IMR-90 (cell line): Measurements from ENCODE around the gene OPN4. TPM values are rescaled to one million over a fixed set of nuclear protein-coding genes. Genes with fewer than 3 reads are reported as not detected.

Experiments used
- ATAC-seq: fragments of 200-7000 bp; cut with Tn5 transposase; 2 replicates; pipeline ENCODE4 v1.9.1; 2020; ENCODE audit warnings: low read depth, mild to moderate bottlenecking, moderate library complexity
- BruUV-seq: library from RNA; stranded (reverse); fragments of 400-500 nt; replicated peaks from 2 replicates; lab custom pipeline; 2021; lab: Mats Ljungman, UMichigan
- CTCF ChIA-PET: fragments of 300-600 bp; formaldehyde crosslinking; extraction: SDS; loops from one replicate; lab custom pipeline; 2021; ENCODE audit warnings: antibody characterized with exemption; lab: Yijun Ruan, JAX
- POLR2A ChIA-PET: fragments of 300-600 bp; sonication (Branson Sonifier 250); formaldehyde crosslinking; loops from one replicate; lab custom pipeline; 2022; ENCODE audit warnings: antibody characterized with exemption; ENCODE audit not compliant: unreplicated experiment; lab: Charles Lee
- DNase-seq: peaks from one replicate; pipeline ENCODE4 v3.0.0; 2013
- H2AFZ ChIP-seq: replicated peaks from 2 replicates; pipeline ENCODE3; 2013; ENCODE audit warnings: low read length, mild to moderate bottlenecking; ENCODE audit not compliant: poor library complexity
- H2AK5ac ChIP-seq: 2 replicates; pipeline ENCODE4 v1.6.1; 2013; ENCODE audit warnings: low read depth, low read length, inconsistent platforms
- H2AK9ac ChIP-seq: replicated peaks from 2 replicates; pipeline ENCODE3; 2013; ENCODE audit warnings: mild to moderate bottlenecking, low read depth, low read length, moderate library complexity; ENCODE audit not compliant: poor library complexity
- H2BK120ac ChIP-seq: 2 replicates; pipeline ENCODE4 v1.6.1; 2013; ENCODE audit warnings: low read depth, low read length, inconsistent platforms
- H2BK15ac ChIP-seq: 3 replicates; pipeline ENCODE4 v1.6.1; 2013; ENCODE audit warnings: low read depth, low read length, inconsistent platforms
- H2BK20ac ChIP-seq: 2 replicates; pipeline ENCODE4 v1.6.1; 2013; ENCODE audit warnings: low read depth, mild to moderate bottlenecking, inconsistent platforms, low read length, moderate library complexity
- H2BK5ac ChIP-seq: 2 replicates; pipeline ENCODE4 v1.6.1; 2013; ENCODE audit warnings: mild to moderate bottlenecking, low read depth, low read length, inconsistent platforms; ENCODE audit not compliant: poor library complexity, severe bottlenecking
- H3K14ac ChIP-seq: replicated peaks from 2 replicates; pipeline ENCODE4 v1.6.1; 2013; ENCODE audit warnings: low read depth, low read length, inconsistent platforms
- H3K18ac ChIP-seq: 2 replicates; pipeline ENCODE4 v1.6.1; 2013; ENCODE audit warnings: low read depth, low read length, control low read depth
- H3K23ac ChIP-seq: 2 replicates; pipeline ENCODE4 v1.6.1; 2013; ENCODE audit warnings: low read depth, low read length, inconsistent platforms
- H3K27ac ChIP-seq: 2 replicates; pipeline ENCODE4 v1.5.1; 2013; ENCODE audit warnings: mild to moderate bottlenecking, control low read depth, low read length; ENCODE audit not compliant: insufficient read depth
- H3K27me3 ChIP-seq: 2 replicates; pipeline ENCODE4 v1.6.1; 2013; ENCODE audit warnings: low read length; ENCODE audit not compliant: control insufficient read depth, insufficient read depth
- H3K36me3 ChIP-seq: 2 replicates; pipeline ENCODE4 v1.6.1; 2013; ENCODE audit warnings: low read length, mixed read lengths; ENCODE audit not compliant: control insufficient read depth, insufficient read depth
- H3K4ac ChIP-seq: 2 replicates; pipeline ENCODE4 v1.6.1; 2013; ENCODE audit warnings: low read depth, low read length, inconsistent platforms
- H3K4me1 ChIP-seq: 2 replicates; pipeline ENCODE4 v1.6.1; 2013; ENCODE audit warnings: low read length, mixed read lengths; ENCODE audit not compliant: control insufficient read depth, insufficient read depth
- H3K4me2 ChIP-seq: 2 replicates; pipeline ENCODE4 v1.6.1; 2013; ENCODE audit warnings: low read depth, mild to moderate bottlenecking, control low read depth, low read length, moderate library complexity
- H3K4me3 ChIP-seq: 2 replicates; pipeline ENCODE4 v1.5.1; 2013; ENCODE audit warnings: low read depth, mild to moderate bottlenecking, control low read depth, low read length, moderate library complexity; ENCODE audit not compliant: insufficient read depth
- H3K56ac ChIP-seq: 2 replicates; pipeline ENCODE4 v1.6.1; 2013; ENCODE audit warnings: low read length, inconsistent platforms; ENCODE audit not compliant: insufficient read depth; ENCODE audit errors: extremely low read depth
- H3K79me1 ChIP-seq, 2 experiments: 2 replicates each; pipeline ENCODE4 v1.6.1; 2013; ENCODE audit warnings: low read length in 2 of 2, inconsistent platforms in 1 of 2, low read depth in 1 of 2
- H3K9ac ChIP-seq: 2 replicates; pipeline ENCODE4 v1.6.1; 2013; ENCODE audit warnings: low read depth, low read length, control low read depth
- H3K9me1 ChIP-seq: 2 replicates; pipeline ENCODE4 v1.6.1; 2013; ENCODE audit warnings: low read length, inconsistent platforms; ENCODE audit not compliant: insufficient read depth
- H3K9me3 ChIP-seq: 2 replicates; pipeline ENCODE4 v1.6.1; 2013; ENCODE audit warnings: low read length; ENCODE audit not compliant: control insufficient read depth, insufficient read depth
- H4K20me1 ChIP-seq: 2 replicates; pipeline ENCODE4 v1.6.1; 2013; ENCODE audit warnings: low read length, inconsistent platforms; ENCODE audit not compliant: insufficient read depth
- H4K5ac ChIP-seq: 2 replicates; pipeline ENCODE4 v1.6.1; 2013; ENCODE audit warnings: mild to moderate bottlenecking, low read depth, low read length, control low read depth
- H4K8ac ChIP-seq, 2 experiments: 2 replicates each; pipeline ENCODE4 v1.6.1; 2013; ENCODE audit warnings: low read depth in 2 of 2, low read length in 2 of 2, control low read depth in 1 of 2, inconsistent platforms in 1 of 2
- H4K91ac ChIP-seq: 2 replicates; pipeline ENCODE4 v1.6.1; 2013; ENCODE audit warnings: low read depth, low read length, inconsistent platforms; ENCODE audit not compliant: insufficient read depth
- FOS ChIP-seq: fragments of 150-350 bp; IDR thresholded peaks from 2 replicates; pipeline ENCODE4 v1.6.1; 2016; ENCODE audit warnings: low read depth, low read length
- RFX5 ChIP-seq: IDR thresholded peaks from 2 replicates; pipeline ENCODE4 v1.8.0; 2012; ENCODE audit warnings: low read depth, mild to moderate bottlenecking, low read length, moderate library complexity
- WGBS, 2 experiments: methylation state at CpG; one replicate each; pipeline versions ENCODE4 v1.1.5 to v1.1.7; 2013; ENCODE audit warnings: missing lambda C conversion rate in 2 of 2; ENCODE audit not compliant: insufficient read length in 1 of 2; ENCODE audit errors: extremely low coverage in 2 of 2; 5-methylcytosine and 5-hydroxymethylcytosine counted together
- dilution Hi-C: fragments of 300-500 bp; cut with HindIII; formaldehyde crosslinking; loops from one replicate; pipeline ENCODE4 v1.14.3; 2018; ENCODE audit warnings: low sequenced_read_pairs; ENCODE audit not compliant: unreplicated experiment
- in situ Hi-C: fragments of 300-500 bp; cut with MboI; formaldehyde crosslinking; loops from 3 replicates; pipeline ENCODE4 v1.14.3; 2019; ENCODE audit warnings: low sequenced_read_pairs, inconsistent platforms, mixed read lengths
- intact Hi-C: fragments of 100-400 bp; cut with micrococcal nuclease; formaldehyde crosslinking; loops from 2 replicates; pipeline ENCODE4 v1.10.0; 2022
- polyA plus RNA-seq, 3 experiments: library from polyadenylated mRNA; depleted of rRNA; stranded (reverse); fragments of >200 nt; gene quantifications; 2 replicates each; pipeline ENCODE4 v1.2.3, GENCODE V29; 2012; ENCODE audit warnings: low replicate concordance in 1 of 3
- total RNA-seq: library from RNA; depleted of rRNA; stranded (reverse); fragments of >200 nt; gene quantifications from 2 replicates; pipeline ENCODE4 v1.2.3, GENCODE V29; 2012
- TF ChIP-seq, protein P1 (sequence below): fragments of 150-350 bp; IDR thresholded peaks from 2 replicates; pipeline ENCODE4 v1.6.1; 2017; ENCODE audit warnings: mild to moderate bottlenecking, antibody characterized with exemption, low read length, low read depth

The OPN4 gene
- total and polyA plus RNA-seq, 2 of the 4 experiments (the other 2 are of a cell fraction), result 0.03 TPM; not detected in 1

DNA sequence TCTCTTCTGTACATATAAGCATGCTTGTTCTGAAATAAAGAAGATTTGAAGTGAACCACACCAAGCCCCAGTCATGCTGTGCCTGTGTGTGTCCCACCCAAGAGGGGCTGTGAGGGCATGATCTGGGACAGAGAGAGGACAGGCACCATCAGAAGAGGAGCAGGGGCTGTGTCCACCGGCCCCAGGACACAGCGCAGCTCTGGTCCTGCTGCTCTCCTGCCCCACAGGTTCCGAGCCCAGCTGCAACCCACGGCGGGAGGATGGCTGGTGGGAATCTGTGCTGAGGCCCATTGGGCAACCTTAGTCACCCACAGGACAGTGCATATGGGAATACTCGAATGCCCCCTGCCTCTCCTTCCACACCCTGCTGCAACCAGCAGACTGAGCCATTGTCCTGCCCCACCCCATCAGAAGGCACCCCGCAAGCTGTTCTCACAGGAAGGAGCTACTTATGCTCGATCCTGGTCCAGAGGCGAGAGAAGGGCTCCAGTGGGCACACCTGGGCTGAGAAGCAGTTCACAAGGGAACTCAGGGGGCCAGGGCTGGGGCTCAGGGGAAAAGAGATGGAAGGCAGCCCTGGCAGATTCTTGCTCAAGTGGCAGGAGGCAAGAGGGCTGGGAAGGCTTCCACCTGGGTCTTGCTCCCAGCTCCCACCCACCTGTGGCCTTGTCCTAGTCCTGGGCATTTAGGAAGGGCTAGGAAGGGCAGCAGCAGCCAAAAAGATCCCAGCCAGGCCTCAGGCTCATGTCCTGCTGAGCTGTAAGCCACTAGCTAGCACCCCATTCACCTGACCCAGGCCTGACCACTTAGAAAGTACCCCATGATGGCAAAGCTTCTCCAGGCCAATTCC lies 45.9 kb downstream of the OPN4 start (continued):
- TF ChIP-seq, protein P1, sequence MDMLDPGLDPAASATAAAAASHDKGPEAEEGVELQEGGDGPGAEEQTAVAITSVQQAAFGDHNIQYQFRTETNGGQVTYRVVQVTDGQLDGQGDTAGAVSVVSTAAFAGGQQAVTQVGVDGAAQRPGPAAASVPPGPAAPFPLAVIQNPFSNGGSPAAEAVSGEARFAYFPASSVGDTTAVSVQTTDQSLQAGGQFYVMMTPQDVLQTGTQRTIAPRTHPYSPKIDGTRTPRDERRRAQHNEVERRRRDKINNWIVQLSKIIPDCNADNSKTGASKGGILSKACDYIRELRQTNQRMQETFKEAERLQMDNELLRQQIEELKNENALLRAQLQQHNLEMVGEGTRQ, result no peak

DNA sequence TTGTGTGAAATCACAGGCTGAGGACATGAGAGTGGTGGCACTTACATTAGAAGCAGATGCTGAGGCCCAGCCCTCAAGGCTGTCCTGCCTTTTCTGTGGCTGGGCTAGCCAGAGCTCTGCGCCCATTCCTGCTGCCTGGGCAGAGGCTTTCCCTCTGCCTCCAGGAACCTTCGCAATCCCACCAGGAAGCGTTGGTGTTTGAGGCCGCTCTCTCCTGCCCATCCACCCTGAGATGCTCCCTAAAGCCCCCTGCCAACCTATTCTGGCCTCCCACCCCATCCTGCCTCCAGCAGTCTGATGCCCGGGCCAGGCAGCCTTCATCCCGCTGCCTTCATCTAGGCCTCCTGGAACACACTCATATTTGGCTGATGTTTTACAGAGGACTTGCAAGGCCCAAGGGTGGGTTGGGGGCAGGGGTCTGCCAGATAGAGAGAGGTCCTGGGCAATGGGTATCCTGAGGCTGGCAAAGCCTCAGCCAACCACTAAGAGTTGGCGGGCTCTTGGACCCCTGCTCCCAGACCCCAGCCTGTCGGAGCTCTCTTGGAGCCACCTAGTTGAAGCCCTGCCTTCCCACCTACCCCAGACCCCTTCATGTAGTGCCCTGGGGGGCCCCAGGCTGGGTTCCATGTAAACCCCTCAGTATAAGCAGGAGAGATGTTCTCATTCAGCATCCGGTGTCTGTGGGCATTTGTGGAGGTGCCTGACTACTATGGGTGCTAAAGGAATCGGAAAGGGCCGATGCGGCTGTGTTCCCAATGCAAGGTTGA lies 46.7 kb downstream of the OPN4 start:
- WGBS, 2 experiments, result 90% methylated on average over 4 of the region's 12 CpGs; no CpG with 5 or more reads in 1 of the 2 experiments
- H4K5ac ChIP-seq, result no peak overlapping the region
- intact Hi-C loops, result no loop called here
- H3K9me1 ChIP-seq, result peaks cover 6% of the 10 kb centered on the region; the same call in 1 of the 2 replicates
- no peaks in the 10 kb centered on the region for H3K79me1 ChIP-seq
- no peak overlapping the region for H4K91ac ChIP-seq
- no peaks in the 10 kb centered on the region for H4K20me1 ChIP-seq
- H3K9ac ChIP-seq, result no peak overlapping the region
- dilution Hi-C loops, result no loop called here
- no peak overlapping the region for H2BK120ac ChIP-seq
- H3K23ac ChIP-seq, result no peak overlapping the region
- H3K4me3 ChIP-seq, result no peak overlapping the region
- no peak overlapping the region for H2AFZ ChIP-seq
- H3K14ac ChIP-seq, result no peak overlapping the region
- no peak overlapping the region for H3K56ac ChIP-seq
- H2BK5ac ChIP-seq, result no peak overlapping the region
- H2AK5ac ChIP-seq, result no peak overlapping the region
- peaks cover 2% of the 10 kb centered on the region; the same call in 1 of the 2 replicates for H3K4me1 ChIP-seq
- no peaks in the 10 kb centered on the region for H3K27me3 ChIP-seq
- ChIA-PET POLR2A (no interaction called here), CTCF (no interaction called here)
- ATAC-seq, result no peak
- TF ChIP-seq FOS (no peak), RFX5 (no peak)
- DNase-seq, result no peak
- no peak overlapping the region for H2BK20ac ChIP-seq
- no peak overlapping the region for H3K18ac ChIP-seq
- H2BK15ac ChIP-seq, result no peak overlapping the region
- no peaks in the 10 kb centered on the region for H3K9me3 ChIP-seq
- H3K27ac ChIP-seq, result no peak overlapping the region
- peak overlapping the region; percentile 23 for H2AK9ac ChIP-seq
- H3K4ac ChIP-seq, result no peak overlapping the region
- no peaks in the 10 kb centered on the region for H3K36me3 ChIP-seq
- BruUV-seq, result no TSS peak
- no peak overlapping the region for H4K8ac ChIP-seq
- H3K4me2 ChIP-seq, result no peak overlapping the region
- in situ Hi-C loops, result no loop called here
